HG03571 (cell line): ENCODE measurements around the gene PALD1.

Experiments
- ATAC-seq: cut with Tn5 transposase; IDR thresholded peaks from one replicate; pipeline ENCODE4 v1.9.1; 2021; ENCODE audit not compliant: unreplicated experiment

The PALD1 gene

DNA sequence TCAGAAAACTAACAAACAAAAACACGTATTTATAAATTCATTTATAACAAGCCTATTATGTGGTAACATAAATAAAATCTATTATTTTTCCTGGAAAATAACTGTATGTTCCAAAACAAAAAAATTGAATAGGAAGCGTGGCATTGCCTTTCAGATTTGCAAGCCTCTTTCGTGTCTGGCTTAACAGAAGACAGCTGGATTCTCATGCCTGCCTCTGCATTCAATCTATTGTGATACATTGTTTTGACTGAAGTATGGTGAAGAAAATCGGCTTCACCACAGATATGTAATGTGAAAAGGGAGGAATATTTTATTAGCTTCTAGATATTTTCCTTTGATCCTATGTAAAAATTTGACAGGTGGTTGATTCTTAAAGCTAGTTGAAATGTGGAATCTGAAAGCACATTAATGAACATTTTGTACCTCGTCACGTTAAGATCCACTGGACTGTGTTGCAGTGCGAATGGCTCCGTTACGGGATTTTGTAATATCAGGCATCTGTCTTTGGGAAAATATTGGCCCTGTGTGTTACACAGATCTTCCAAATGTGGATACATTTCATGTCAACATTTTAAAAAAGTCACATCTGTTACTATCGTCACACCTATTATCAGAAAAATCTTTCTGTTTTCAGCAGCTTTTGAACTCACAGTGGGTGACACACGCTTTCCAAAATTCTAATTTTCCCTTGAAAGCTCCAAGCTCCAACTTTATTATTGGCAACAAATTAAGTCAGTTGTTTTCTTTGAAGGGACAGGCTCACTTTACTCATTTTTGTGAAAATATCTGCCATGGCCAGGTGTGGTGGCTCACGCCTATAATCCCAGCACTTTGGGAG, 26.2 kb downstream of the PALD1 start:
- ATAC-seq, result no peak

GRCh38 chr10:70505908-70506307, 27.3 kb downstream of the PALD1 start:
- no peak for ATAC-seq

DNA sequence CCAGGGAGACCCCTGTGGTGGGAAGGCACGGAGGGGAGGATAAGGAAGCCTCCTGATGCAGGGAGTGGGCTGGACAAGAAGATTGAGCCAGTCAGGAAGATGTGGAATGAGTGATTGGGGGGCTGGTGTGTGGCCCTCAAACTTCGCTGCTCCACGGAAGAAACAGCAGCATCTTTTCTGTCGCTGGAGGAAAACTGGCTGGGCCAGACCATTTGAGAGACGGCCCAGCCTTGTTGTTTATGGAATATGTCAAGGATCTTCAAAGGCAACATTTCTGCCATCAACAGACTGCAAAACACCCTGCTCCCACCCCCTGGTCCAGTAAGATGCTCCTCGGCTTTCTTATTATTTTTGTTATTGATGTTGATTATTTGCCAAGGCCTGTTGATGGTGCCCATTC, 29.4 kb downstream of the PALD1 start:
- no peak for ATAC-seq

DNA sequence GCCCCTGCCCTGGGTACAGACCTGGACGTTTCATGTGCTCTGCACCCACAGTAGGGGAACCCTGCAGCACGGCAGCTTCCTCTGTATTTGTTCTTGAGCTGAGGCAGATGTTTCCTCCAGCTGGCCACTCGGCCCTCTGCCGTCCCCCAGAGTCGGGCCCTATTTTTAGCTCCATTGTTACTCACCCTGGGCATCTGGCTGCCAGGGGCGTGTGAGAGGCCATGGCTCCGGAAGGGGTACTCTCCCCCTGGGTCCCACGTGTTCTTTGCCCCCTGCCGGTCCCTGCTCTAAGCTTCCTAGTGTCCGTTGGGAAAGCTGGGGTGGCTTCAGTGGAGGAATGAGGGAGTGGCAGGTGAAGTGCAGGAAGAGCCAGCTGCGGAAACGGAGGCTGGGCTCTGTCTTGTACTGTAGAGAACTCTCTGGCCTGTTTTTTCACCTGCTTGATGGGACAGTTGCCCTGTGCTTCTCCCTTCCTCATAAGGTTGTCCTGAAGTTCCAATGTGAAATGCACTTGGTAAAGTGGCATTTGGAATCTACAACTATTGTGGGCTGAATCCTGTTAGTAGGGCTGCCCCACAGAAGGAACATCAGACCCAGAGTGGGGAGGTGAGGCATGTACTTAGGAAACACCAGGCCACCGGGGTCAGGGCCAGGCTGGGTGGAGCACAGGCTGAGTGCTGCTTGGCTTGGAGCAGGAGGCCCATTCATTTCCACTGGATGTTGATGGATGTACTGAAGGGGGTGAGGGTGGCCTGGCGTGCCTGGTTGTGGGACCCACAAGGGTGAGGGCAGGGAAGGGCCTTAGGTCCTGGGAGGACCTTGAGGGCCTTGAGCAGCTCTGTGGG, 30.6 kb downstream of the PALD1 start:
- no peak for ATAC-seq

DNA sequence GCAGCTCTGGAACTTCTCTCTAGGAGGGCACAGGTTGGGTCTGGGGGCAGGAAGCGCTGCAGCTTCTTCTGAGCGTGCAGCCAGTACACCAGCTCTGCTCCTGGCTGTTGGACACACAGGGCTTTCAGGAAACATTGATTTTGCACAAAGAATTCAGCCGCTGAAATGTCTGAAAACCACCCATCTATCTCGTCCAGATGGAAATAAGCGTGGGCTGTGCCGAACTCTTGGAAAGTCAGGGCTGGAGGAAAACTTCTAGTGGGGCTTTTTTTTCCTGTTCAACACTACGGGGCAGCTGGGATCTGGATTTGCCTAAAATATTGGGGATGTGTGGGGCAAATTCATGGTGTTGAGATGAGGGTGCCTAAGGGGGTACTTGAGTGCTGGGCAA, 31.2 kb downstream of the PALD1 start:
- ATAC-seq, result no peak

DNA sequence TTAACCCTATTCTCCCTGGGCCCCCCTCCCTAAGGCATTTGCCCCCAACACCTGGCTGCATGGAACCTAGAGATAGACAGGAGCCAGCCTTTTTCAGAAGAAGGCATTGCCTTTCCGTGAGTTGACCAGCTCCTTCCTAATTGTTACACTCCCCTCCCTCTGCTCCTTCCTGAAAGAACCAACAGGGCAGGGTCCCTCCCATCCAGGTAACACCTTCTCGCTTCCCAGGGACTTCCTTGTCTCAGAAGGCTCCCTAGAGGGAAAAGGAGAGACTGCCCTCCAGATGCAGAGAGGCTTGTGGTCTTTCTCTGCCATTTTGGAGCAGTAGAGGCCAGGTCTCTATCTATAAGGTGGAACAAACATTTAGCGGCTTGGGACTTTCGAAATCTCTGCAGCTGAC, 31.9 kb downstream of the PALD1 start:
- no peak for ATAC-seq

- no peak for ATAC-seq
These were observed 32.3 kb downstream of the PALD1 start for GRCh38 chr10:70510904-70511303.

DNA sequence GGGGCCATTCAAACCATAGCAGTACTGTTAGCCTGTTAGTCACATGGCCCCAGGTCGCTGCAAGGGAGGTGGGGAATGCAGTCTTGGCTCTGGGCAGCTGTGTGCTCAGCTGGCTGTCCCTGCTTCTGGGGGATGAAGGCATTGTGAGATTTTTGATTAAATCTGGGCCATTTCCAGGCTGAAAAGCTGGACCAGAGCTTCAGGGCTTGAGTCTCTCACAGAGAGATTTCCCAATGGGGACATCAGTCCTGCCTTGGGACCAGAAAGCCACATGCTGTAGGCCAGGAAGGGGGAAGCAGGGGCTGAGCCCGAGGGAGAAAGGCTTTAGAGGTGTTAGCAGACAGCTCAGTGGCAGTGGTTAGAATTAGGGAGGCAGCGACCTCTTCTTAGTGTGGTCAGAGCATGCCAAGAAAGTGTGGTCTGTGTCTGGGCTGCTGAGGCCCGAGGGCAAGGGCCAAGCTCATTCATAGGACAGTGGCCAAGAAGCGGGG, 33.6 kb downstream of the PALD1 start:
- ATAC-seq, result no peak

DNA sequence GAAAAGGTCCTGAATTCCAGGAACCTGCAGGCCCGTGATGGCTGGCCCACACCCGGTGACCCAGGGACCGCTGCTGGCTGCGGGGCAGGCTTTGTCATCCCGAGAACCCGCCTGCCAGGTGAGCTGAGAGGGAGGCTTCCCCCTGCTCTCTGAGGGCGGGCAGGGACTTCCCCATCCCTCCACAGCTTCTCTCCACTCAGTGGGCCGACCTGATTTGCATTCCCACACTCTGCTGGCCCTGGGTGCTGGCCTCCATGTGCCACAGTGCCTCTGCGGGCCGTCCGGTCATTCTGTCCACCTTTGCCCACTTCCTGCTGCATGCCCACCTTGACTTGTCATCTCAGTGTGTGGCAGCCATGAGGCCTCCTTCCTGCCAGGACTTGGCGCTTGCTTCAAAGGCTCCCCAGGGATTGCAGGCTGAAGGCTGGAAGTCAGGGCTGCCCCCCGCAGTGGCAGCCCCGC, 35.3 kb downstream of the PALD1 start:
- peak; percentile 92 for ATAC-seq

DNA sequence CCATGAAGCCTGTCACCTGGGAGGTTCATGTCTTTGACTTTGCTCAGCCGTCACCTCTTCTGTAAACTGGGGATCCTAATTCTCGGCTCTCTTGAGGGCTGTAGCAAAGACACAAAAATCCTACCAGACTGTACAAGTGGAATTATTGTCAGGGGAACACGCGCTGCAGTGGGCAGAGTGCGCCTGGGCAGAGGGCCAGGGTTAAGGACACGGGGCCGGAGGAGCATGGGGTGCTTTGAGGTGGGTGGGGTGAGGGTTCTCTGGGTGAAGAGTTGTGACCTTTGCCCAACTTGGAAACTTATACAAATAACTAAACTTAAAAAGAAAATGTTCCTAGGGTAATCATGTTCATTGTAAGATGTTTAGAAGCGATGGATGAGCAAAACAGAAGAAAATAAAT, 36.0 kb downstream of the PALD1 start:
- ATAC-seq, result no peak

GRCh38 chr10:70515035-70515667, 36.6 kb downstream of the PALD1 start:
- no peak for ATAC-seq

DNA sequence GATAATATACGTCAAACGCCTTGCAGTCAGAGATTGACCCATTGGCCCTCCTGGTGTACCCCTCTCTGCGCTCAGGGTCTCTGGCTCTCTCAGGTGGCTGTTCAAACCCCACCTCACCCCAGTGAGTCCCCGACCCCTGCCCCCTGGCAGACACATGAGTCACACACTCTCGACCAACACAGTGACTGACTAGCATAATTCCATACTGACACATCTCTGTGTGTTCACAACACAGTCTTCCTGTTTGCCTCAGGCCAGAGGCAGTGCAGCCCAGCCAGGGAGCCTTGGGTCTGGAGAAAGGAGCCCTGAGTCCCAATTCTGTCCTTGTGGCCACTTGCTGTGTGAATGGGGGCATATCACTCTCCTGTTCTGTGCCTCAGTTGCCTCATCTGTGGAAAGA, 40.1 kb downstream of the PALD1 start:
- no peak for ATAC-seq

- no peak for ATAC-seq
These were observed 44.5 kb downstream of the PALD1 start for GRCh38 chr10:70523057-70523456.

DNA sequence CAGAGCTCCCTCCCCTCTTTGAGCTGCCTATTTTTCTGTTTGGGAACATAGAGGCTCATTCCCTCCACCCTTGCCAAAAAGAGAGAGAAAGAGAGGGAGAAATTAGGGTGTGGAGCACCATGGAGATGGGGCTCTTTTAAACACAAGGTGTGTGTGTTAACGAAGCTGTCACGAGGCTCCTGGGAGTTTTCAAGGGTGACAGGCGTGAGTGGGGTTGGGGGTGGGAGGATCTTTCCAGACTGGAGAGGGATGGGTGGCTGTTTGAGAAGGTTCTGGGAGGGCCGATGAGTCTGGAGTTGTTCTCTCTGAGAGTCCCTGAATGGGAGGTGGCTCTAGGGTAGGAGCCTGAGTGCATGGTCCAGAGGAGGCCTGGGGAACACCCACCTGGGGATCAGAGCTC, 45.0 kb downstream of the PALD1 start:
- ATAC-seq, result no peak

DNA sequence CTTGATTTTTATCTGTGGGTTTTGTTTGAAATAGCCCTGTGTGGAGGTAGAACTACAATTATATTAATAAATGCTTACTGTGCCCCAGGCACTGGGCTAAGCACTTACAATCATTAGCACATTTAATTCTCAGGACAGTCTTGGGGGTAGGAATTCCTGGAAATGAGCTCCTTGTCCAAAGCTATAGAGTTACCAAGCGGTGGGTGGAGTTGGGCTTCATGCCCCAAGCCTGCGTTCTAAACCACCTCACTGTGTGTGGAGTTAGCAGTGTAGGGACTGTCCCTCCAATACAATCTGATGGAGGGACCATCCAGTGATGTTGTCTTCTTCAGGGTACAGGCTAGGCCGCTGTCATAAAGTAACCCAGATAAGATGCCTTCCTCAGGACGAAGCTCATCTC, 49.7 kb downstream of the PALD1 start:
- ATAC-seq, result no peak

DNA sequence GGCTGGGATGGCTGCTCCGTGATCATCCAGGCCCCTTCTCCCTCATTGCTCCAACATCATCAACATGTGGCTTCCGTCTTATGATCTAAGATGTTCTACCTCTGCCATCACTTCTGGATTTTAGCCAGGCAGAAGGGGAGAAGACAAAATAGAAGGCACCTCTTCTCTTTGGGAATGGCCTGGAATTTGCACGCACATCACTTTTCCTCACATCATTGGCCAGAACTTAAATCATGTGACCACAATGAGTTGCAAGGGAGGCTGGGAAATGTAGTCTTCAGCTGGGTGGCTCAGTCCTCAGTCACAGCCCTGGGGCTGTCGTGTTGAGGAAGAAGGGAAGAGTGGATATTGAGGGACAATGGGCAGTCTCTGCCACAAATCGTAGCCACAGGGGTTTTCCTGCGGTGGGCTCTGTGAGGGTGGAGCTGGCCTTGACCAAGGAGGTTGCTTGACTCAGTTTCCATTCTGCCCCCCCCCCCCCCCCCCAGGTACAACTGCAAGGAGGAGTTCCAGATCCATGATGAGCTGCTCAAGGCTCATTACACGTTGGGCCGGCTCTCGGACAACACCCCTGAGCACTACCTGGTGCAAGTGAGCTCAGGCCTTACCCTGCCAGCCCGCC, 50.3 kb downstream of the PALD1 start:
- ATAC-seq, result no peak

GRCh38 chr10:70529848-70530247, 51.3 kb downstream of the PALD1 start:
- ATAC-seq, result no peak

DNA sequence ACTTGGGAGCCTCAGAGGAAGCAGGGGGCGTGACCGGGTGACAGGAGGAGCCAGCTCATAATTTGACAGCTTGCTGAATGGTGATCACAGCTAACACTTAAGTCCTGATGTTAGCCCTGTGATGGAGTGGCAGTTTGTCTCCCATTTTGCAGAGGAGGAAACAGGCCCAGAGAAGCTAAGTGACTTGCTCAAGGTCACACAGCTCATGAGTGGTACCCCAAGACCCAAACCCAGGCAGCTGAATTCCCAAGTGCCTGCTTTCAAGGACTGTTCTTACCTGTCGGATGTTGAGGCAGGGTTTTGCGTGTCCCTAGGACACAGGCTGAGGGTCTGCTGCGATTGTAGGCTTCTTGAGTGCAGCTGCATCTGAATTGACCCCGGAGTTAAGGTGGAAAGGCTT, 51.7 kb downstream of the PALD1 start:
- no peak for ATAC-seq

DNA sequence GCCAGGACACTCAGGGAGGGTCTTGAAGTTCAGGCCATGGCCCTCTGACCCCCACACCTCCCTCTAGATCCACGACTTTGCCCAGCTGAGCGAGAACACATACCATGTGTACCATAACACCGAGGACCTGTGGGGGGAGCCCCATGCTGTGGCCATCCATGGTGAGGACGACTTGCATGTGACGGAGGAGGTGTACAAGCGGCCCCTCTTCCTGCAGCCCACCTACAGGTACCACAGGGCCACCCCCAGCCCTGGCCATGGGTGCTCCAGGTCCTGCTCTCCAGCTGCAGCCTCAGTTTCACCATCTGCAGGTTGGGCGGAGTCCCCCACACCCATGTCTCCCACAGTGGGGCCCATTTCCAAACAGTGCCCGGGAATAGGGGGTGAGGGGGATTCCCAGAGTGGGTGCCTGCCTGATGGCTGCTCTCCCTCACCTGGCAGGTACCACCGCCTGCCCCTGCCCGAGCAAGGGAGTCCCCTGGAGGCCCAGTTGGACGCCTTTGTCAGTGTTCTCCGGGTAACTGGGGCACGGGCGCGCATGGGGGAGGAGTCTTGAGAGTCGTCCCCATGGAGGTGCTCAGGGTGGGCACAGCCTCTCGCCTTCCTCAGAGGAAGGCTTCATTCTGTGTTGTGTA, 54.1 kb downstream of the PALD1 start:
- no peak for ATAC-seq

- ATAC-seq, result no peak
These were observed 54.6 kb downstream of the PALD1 start for GRCh38 chr10:70533189-70533558.

DNA sequence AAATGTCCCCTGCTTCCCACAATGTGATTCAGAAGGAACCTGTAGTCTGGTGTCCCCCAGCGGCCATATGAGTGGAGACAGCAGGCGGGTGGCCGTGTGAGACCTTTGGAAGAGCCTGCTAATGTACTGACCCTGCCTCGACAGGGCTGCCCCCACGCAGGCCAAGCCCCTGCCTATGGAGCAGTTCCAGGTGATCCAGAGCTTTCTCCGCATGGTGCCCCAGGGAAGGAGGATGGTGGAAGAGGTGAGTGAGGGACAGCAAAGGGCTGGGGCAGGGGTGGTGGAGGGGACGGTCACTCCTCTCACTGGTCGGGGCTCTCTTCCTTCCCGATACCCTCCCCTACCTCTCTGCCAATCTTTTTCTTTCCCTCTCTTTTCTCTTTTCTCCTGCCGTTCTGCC, 55.7 kb downstream of the PALD1 start:
- no peak for ATAC-seq
